ENCODE measurements around the gene PKP4.

PKP4 gene

DNA sequence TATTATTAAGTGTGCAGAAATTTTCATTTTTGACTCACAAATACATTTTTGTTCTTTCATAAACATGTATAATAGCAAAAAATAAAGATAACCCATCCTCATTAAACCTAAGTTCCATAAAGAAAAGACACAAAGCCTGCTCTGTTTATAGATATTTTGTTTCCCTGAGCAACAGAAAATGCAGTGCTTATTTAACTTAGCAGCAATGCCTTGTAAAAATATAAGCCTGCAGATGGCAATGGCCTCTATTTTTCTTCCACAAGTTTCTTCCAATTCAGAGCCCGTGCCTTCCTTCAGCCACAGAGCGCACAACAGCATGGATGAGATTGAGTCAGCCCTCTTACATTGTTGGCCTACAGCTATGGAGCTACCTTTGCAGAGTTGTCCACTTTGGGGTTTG, 43.6 kb downstream of the PKP4 start:
- DNase-seq, result no peak

DNA sequence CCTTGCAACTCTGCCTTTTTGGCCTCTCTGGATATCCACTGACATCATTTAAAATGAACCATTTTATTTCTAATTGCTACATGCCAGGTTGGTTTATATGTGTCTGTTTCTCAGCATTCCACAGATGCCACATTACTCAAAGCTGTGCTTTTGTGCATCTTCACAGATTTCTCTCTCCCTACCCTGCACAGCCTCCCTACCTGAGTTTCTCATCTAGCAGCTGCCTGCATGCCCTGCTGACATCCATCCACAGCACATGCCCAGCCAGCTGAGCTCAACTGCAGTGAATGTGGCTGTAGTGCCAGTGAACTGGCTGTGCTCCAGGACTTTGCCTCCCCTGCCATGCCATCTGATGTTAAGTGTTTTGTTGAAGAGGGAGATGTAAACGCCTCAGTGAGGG, 44.5 kb downstream of the PKP4 start:
- DNase-seq, result no peak

DNA sequence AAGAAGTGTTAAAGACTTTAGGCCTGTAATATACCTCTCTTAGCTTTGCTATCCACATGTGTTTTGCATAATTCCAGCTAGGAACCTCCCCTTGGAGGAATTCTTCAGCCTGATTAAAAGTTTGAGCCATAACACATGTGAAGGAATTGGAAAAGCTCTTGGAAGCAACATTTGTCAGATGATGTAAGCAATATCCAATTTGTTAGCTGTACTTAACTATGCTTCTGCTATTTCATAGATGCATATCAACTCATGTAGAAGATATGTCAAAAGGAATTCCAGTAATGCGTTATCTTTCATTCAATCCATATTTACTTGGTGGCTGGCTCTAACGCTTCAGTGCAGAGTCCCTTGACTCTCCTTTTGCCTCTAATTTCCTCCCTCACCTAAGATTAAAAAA, 46.2 kb downstream of the PKP4 start:
- DNase-seq, result no peak

DNA sequence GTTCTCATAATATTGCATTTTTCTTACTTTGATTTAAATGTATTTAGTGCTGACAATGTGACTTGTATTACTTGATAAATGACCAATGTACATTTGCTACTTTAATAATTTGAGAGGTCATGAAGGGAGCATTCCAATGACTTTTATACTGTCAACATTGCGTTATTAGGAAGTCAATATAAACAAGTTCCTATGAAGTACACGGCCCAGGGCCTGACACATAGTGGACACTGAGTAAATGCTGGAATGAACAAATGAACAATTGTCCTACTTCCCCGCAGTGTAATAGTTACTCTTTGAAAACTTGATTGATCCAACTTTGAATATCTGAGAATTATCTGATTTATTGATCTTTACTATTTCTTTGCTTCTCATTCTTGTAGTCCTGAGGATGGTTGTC, 47.3 kb downstream of the PKP4 start:
- no peak for DNase-seq

DNA sequence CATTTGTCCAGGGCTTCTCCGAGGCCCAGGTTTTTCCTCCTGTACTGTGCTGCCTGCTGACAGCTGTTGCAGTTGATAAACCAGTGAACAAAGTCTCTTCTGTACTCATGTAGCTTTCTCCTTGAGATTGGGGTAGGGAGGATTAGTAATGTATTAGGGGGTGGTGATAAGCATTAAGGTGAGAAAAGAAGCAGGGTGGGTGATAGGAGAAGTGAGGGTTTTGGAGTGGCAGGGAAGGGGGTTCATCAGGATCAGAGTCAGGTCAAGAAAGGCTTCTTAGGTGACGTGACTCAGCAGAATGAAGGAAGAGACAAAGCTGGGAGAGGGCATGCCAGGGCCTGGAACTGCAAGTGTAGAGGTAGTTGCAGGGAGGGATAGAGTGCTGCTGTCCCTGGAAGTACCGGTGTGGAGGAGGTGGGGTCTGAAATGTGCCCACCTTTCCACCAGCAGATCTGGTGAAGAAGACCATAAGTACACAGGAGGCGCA, 48.7 kb downstream of the PKP4 start:
- no peak for DNase-seq

DNA sequence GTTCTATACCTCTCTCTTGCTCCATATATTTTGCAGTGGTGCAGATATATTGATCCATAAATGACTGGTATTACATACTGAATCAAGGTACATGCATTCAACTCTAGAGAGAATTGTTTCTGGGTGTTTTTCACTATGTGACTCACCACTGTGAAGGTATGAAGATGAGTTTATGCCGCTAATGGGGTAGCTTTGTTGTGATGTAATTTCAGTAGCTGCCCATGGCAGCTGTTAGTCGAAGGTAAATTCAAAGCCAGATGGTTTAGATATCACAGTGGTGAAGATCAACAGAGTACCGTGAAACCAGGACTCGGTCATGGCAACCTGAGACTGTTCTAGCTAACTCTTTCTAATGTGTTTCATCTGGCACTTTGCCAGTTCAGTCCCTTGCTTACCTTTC, 50.4 kb downstream of the PKP4 start:
- no peak for DNase-seq

DNA sequence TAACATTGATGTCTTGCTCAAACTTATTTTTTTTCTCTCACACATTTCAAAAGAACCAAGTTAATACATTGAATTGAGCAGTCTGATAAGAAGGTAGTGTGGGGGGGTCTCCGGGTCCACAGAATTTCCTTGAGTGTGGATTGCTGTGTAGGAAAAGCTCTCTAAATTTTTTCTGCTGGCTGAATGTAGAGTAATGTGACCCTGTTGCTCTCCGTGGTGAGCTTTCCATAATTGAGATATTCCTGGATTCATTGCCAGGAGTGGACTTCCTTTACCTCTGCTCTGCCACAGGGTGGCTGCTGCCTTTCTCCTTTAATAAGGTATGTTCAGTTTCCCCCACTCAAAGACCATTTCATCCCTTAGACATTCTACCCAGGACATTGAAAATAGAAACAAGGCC, 50.9 kb downstream of the PKP4 start:
- no peak for DNase-seq

DNA sequence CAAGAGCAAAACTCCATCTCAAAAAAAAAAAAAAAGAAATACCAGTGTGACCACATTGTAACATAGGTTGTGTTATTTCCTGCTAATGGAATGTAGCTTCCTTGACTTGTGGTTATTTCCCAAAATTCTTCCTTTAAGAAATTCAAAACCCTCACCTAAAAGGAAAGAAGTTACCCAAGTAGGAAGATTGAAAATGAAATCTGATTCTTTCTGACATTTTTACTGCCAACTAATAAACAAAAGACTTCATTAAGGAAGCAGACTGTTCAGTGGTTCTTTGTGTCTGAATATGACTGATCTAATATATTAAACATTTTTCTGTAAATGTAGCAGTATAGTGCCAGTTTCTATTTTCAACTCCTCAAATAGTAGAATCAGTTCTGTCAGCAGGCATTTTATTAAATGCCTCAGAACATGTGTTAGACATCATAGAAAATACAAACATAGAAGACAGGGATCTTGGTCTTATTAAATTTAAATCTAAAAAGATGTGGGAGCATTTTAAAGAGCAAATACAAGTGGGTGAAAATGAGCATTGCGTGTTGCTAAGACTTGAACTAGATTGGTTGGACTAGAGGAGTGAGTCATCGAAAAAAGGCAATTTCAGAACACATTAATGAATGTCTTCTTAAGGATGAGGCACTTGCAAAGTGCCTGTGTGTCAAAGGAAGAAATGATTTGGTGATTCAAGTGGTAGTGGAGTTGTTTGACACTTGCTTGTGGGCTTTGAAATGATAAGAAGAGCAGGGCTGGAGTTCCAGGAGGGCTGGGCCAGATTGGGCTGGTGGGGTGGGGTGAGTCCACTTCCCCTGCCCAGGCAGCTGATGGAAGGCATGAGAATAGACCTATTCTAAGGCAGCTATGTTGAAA, 53.4 kb downstream of the PKP4 start:
- no peak for DNase-seq

DNA sequence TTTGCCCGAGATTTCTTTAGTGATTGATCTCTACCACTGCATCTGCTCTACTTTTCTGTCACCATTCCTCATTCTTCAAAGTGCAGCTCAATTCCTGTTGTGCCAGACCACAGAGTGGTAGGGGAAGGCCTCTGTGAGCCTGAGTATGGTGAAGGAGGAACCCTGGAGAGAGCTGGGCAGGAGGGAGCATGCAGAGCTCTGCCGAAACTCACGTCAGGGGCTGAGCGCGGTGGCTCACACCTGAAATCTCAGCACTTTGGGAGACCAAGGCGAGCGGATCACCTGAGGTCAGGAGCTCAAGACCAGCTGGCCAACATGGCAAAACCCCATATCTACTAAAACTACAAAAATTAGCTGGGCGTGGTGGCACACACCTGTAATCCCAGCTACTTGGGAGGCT, 54.1 kb downstream of the PKP4 start:
- no peak for DNase-seq

DNA sequence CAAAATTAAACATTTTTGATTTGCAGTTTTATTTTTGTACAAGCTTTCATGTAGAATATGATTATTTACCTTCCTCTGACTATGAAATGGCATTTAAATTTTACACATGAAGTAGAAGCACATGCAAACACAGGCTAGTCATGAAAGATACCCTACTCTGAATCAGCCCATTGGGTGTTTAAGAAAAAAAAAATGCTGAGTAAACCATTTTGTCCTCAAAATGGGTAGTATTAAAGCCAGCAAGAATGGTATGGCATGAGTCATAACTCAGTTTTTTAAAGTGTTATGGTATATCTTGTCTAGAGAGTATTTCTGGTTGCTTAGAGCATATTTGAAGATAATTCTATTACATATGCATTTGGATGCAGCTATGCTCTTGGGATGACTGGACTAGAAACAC, 55.0 kb downstream of the PKP4 start:
- no peak for DNase-seq

DNA sequence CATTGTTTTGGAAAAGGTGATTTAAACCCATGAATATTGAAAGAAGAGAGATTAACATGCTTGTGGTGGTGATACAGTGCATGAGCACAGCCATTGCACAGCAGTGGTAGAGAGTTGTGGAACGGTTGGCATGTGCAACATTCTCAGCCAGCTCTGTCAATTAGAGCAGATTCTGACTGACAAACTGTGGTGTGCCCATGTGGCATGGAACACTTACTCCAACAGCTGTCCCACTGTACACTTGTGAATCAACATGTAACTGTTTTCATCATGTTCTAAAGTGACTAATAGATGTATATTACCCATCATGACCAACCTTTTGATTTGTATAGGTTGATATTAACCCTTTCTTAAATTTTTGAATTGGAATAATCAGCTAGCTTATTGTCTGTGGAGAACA, 55.6 kb downstream of the PKP4 start:
- DNase-seq, result no peak

DNA sequence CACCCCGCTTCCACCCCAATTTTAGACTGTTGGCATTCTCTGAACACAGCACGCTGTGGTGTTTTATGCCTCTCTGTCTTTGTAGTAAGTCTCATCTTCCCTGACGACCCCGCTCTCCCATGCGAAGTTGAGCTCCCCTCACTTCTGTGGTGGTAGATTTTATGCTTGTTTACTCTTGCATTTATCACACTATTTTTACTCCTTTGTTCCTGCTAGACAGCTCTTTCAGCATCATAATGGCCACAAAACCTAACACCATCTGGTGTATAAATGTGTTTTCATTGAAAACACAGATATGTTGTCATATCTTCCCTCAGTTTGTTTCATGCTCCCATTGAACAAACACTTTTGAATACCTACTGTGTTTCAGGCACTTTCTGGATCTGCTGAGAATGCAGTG, 57.1 kb downstream of the PKP4 start:
- no peak for DNase-seq

DNA sequence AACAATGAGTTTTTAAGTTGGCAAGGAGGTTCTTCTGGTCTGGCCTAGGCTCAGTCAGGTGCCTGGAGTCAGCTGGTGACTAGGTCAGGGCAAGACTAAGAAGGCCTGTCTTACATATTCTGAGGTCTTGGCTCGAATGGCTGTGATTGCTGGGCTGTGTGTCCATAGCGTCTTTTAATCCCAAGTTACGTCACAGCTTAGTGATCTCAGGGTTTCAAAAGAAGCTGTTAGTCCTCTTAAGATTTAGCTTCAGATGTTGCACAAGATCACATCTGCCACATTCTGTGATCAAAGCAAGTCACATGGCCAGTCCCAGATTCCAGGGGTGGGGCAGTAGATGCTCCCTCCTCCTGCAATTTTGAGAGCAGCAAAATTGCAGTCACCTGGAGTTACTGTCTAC, 61.3 kb downstream of the PKP4 start:
- DNase-seq, result no peak

DNA sequence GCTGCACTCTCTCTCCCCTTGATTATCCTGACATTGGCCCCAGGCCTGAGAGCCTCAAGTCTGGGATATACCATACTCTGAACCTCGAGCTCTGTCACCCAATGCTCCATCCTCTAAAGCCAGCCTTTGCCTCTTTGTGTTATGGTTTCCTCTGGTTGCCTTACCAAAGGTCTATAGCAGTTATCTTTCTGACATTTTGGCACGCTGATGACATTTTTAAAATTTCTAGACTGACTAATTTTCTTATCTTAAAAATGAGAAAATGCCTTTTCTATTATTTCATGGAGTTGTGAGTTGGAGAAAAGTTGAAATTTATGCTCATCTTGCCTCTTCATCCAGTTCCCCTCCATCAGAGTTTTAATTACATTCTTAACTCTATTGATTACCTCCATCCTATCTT, 62.7 kb downstream of the PKP4 start:
- no peak for DNase-seq

DNA sequence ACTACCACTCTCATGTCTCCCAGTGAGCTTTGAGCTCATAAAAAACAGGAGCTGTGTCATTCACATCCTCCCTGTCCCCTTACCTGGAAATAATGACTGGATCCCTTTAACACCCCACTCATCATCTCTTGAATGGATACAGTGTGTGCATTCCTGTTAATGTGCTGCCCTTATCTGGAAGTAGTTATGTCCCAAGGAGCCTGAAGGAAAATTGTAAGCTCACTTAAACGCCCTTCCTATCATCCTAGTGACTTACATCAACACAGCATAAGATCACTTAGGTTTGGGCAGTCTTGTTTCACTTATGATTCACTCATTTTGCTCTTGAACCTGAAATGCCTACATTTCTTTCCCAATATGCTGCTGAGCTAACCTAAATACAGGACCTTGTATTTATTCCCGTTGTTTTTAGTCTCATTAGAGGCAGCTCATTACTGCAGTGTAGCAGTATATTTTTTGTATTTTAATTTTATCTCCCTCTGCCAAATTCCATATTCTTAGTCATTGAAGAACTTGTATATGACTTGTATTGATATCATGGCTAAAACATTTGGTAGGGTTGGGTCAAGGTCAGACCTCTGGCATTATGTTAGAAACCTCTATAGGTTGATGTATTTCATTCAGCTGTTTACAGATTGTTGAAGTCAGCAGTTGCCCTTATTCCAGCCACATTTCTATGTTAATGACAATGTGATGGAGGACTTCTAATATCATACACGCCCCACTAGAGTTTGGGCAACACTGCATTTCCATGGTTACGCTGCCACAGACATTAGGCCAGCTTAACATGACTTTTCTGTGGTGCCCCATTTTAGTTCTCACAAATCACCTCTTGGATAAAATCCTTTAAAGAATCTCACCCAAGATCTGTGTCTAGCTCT, 72.9 kb downstream of the PKP4 start:
- no peak for DNase-seq

DNA sequence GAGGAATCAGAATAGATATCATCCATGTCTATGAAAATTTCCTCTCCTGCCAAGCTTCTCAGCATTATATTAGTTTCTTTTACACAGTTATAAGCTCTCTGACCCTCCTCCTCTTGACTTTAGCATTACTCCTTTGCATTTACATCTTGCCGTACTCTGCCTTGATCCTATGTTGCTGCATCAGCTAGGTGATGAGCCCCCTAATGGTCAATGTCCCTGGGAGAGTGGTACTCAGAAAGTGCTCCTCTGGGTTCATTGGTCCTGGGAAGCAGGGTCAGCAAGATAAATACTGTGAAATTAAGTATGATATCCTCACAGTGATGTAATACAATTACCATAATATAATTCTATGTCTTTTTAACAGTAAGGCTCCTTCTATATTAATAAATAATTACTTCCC, 74.1 kb downstream of the PKP4 start:
- no peak for DNase-seq

DNA sequence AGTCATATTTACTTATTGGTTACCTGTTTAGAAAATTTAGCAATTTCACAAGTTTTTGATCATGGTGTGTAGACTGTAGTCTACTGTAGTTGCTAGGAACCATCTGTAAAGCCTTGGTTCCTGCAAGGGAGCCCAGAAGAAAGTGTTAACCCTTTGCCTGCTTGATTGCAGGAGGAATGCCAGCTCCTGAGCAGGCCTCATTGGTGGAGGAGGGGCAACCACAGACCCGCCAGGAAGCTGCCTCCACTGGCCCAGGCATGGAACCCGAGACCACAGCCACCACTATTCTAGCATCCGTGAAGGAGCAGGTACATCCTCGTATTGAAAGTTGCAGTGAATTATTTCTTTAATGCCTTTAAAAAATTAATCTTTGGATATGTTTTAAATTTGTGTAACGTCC, 76.3 kb downstream of the PKP4 start:
- no peak for DNase-seq

DNA sequence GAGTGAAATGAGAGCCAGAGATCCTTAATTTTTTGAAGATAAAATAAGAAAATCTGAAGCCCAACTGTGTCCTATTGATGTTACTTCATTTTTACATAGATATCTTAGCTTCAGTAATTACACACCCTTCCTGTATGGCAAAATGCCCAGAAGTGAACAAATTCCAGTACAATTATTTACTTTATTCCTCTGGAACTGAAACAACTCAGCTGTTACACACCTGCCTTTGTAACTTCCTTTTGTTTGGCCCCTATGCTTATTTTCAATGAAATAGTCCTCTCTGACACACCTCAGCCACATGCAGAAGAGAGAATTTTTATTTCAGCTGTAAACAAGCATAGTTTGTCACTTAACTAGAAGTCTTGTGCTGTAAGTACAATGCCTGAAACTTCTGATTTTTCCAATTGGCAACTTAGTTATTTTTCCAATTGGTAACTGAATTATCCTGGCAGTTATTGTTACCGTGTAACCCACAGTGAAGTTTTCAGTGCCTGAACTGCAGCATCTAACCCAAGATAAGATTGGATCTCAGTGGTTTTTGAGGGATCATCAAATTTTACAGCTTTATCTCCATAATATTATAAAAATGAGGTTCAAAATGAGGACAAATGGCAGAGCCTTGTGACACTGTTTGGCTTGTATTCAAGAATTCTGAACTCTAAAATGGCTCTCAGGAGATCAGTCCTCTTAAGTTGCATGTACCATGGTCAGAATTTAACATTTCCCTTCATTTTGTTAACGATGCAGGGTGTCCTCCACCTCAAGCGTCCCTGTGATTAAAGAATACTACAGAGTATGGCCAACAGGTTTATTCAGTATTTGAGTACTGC, 82.6 kb downstream of the PKP4 start:
- DNase-seq, result no peak

DNA sequence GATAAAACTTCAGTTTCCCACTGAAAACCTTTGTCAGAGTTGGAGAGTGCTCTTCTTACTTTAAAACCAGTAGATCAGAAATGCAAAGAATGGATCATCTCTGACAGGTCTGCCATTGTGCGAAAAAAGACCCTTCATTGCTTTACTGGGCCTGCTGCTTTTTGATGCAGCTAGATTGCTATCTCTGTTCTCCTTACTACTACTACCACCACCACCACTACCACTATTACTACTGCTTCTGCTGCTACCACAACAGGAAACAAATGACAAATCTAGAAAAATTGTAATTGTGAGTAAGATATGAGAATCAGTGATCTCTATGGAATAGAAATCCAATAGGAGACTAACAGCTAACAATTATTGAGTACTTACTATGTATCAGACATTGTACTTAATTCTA, 85.8 kb downstream of the PKP4 start:
- DNase-seq, result no peak

DNA sequence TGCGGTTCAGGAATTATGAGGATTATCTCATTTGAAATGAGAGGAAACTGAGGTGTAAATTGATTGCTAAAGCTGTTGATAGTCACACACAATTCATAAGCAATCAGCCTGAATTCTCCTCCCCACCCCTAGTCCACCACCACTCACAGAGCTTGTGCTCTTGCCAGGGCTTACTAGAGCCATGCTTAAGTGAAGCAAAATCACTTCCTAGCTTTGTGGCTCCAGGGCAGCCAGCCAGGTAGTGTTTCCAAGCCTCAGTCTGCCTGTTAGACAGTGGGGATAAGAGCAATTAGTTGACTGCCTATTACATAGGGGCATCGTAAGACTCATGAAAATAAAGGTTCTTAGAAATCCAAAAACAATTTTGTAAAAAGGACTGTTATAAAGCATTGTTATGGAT, 87.2 kb downstream of the PKP4 start:
- no peak for DNase-seq

DNA sequence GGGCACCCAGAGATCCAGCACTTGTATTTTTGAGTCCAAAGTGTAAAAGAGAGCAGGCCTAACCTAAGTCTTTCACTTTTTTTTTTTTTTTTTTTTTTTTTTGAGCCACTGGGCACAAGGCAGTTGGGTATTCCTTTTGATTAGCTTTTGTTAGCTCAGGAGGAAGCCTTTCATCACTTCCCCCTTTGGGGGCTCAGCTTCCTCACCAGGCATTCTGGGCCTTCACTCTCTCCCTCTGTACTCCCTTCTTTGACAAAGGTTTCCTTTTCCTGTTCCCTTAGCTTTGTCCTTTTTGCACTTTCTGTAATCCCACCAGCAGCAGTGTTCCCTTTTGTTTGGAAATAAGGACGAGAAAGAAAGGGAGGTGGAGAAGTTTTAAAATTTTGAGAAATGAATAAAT, 88.2 kb downstream of the PKP4 start:
- no peak for DNase-seq

DNA sequence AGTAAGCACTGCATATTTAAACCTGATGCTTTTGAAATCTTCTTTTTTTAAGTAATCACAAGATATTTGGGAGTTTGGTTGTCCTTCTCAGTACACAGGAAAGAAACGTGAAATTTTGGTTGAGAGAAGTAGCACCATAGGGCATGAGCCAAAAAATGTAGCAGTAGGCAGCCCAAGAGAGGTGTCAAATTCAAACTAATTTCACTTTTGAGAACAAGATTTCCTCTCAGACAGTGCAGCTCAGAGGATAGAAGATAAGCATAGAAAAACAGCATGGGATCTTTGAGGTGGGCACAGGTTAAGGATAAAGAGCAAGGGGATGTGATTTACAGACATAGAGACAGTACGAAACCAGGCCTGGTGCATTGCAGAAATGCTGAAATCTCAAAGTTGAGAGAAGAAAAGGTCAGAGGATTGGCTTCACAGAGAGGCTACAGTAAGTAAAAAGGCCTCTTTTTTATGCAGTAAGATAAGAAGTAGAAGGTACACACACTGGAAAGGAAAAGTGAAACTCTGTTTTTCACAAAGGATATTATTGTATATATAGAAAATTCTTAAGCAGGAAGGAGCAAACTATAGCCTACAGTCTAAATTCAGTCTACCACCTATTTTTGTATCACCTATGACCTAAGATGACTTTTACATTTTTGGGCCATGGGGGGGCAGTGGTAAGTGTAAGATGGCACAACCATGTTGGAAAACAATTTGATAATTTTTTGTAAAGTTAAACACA, 89.8 kb downstream of the PKP4 start:
- no peak for DNase-seq

DNA sequence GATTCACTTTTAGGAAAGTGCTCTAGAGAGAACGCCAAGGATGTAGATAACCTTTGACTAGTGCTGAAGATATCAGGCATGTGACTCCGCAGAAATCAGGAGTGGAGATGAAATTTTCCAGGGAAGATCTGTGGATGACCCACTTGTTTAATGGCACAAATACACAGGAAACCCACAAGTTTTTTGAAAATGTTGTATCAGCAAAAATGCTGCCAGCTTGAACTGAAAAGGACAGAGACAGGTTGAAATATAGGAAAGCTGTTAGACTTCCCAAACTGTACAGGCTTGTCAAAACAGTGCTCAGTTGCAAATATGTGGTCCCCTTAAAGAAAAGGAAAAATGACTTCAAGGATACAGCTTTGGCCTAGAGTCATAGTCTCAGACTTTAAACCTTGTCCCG, 96.5 kb downstream of the PKP4 start:
- DNase-seq, result no peak
